22Rv1 (cell line): Measurements from ENCODE around the gene ANKRD42.

Experiments used
- ZFX ChIP-seq: fragments of 450-650 bp; IDR thresholded peaks from 2 replicates; pipeline ENCODE4 v1.6.1; 2017; ENCODE audit warnings: antibody characterized with exemption, borderline replicate concordance
- TF ChIP-seq, protein P1 (sequence below): fragments of 450-650 bp; IDR thresholded peaks from 2 replicates; pipeline ENCODE4 v1.5.1; 2017; ENCODE audit warnings: mild to moderate bottlenecking

DNA sequence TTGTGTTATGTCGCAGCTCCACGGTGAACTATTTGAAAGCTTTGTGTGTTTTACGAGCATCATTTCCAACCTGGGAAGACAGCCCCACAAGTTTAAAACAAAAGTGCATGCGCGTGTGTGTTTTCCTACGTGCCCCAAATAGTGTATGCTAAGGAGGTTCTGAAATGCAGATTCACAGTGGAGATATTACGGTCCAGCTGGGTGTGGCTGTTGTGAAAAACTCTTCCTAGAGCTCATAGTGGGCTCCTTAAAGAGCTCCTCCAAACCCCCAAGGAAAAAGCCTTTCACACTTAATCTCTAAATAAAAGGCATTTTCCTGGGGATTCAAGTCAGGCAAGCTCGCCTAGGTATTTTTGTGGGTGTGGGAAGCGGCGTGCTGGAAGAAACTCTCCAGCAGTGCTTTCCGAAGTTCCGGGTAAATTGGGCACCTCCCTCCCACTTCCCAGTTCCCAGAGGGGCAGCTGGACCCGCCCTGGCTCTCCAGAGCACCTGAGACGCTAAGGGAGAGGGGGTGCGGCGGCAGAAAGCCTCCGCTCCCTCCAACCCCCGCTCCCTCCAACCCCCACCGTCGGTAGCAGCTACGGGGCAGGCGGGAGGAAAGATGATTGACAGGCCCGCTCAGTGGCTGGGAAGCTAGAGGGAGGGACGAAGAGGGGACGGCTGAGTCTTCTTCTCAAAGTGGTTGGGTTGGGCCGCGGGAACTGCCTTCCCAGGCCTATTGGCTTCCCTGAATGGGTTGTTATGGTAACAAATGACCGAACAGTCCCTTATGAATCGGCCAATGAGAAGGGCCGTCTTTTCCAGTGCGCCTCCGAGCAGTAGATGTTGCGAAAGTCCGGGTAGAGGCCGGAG, 37.1 kb upstream of the ANKRD42 start:
- TF ChIP-seq, protein P1, sequence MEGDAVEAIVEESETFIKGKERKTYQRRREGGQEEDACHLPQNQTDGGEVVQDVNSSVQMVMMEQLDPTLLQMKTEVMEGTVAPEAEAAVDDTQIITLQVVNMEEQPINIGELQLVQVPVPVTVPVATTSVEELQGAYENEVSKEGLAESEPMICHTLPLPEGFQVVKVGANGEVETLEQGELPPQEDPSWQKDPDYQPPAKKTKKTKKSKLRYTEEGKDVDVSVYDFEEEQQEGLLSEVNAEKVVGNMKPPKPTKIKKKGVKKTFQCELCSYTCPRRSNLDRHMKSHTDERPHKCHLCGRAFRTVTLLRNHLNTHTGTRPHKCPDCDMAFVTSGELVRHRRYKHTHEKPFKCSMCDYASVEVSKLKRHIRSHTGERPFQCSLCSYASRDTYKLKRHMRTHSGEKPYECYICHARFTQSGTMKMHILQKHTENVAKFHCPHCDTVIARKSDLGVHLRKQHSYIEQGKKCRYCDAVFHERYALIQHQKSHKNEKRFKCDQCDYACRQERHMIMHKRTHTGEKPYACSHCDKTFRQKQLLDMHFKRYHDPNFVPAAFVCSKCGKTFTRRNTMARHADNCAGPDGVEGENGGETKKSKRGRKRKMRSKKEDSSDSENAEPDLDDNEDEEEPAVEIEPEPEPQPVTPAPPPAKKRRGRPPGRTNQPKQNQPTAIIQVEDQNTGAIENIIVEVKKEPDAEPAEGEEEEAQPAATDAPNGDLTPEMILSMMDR = no peak
- no peak for TF ChIP-seq ZFX
